HepG2 (cell line): ENCODE results near the gene CILP2. TPM values are rescaled to one million over a fixed set of nuclear protein-coding genes. Genes with fewer than 3 reads are reported as not detected.

Experiments
- ATAC-seq: fragments of 200-7000 bp; cut with Tn5 transposase; 3 replicates; pipeline ENCODE4 v1.9.1; 2020; ENCODE audit warnings: mild to moderate bottlenecking, moderate library complexity
- BruUV-seq: library from RNA; stranded (reverse); fragments of 400-500 nt; replicated peaks from 2 replicates; lab custom pipeline; 2021; lab: Mats Ljungman, UMichigan
- CTCF ChIA-PET: fragments of 300-600 bp; formaldehyde crosslinking; extraction: SDS; loops from one replicate; lab custom pipeline; 2021; ENCODE audit warnings: low total read pairs, inconsistent platforms, low intra/inter-chr PET ratio; lab: Yijun Ruan, JAX
- POLR2A ChIA-PET: fragments of 350-600 bp; sonication (Branson Sonifier 250); formaldehyde crosslinking; loops from one replicate; lab custom pipeline; 2020; ENCODE audit warnings: antibody characterized with exemption, inconsistent platforms; lab: Yijun Ruan, JAX
- DNase-seq: peaks from one replicate; pipeline ENCODE4 v3.0.0-alpha.2; 2015; ENCODE audit warnings: low spot score
- FAIRE-seq: peaks from 3 replicates; lab custom pipeline; 2011; peaks lifted over from hg19 to GRCh38; lab: Jason Lieb, UNC
- H2AFZ ChIP-seq: one replicate; pipeline ENCODE4 v1.6.1; 2011; ENCODE audit warnings: low read length, inconsistent platforms
- H3K27ac ChIP-seq: fragments of 300-600 bp; 3 replicates; pipeline ENCODE4 v1.8.0; 2011; ENCODE audit warnings: mixed run types, mild to moderate bottlenecking, mixed read lengths, low read length, inconsistent platforms; ENCODE audit not compliant: insufficient read depth; ENCODE audit errors: extremely low read length
- H3K27me3 ChIP-seq, 2 experiments: fragments of 200-600 bp in 1 of 2; 2 replicates in 1 of 2; 3 replicates in 1 of 2; pipeline versions ENCODE4 v1.6.0 to v1.8.0; 2011; ENCODE audit warnings: low read length in 2 of 2, mild to moderate bottlenecking in 2 of 2, moderate library complexity in 2 of 2, inconsistent platforms in 1 of 2; ENCODE audit not compliant: insufficient read depth in 2 of 2, control insufficient read depth in 1 of 2
- H3K36me3 ChIP-seq, 2 experiments: fragments of 200-600 bp in 1 of 2; replicated peaks in 1 of 2; 2 replicates in 1 of 2; 3 replicates in 1 of 2; pipeline versions ENCODE4 v1.5.1 to v1.8.0; 2011; ENCODE audit warnings: low read length in 2 of 2, inconsistent platforms in 1 of 2; ENCODE audit not compliant: insufficient read depth in 2 of 2, control insufficient read depth in 1 of 2
- H3K4me1 ChIP-seq: 2 replicates; pipeline ENCODE4 v1.5.1; 2012; ENCODE audit warnings: low read length, inconsistent platforms; ENCODE audit not compliant: insufficient read depth
- H3K4me2 ChIP-seq: 2 replicates; pipeline ENCODE4 v1.6.0; 2011; ENCODE audit warnings: low read depth, low read length, inconsistent platforms
- H3K4me3 ChIP-seq, 3 experiments: fragments of 200-600 bp in 1 of 3; sonication (generic), shearing (Covaris generic) in 1 of 3; replicated peaks in 1 of 3; 2 replicates each; pipeline ENCODE4 v1.5.1; 2011 to 2016; ENCODE audit warnings: low read length in 3 of 3, inconsistent platforms in 2 of 3, low read depth in 2 of 3, mild to moderate bottlenecking in 2 of 3, control low read depth in 1 of 3, mixed read lengths in 1 of 3; ENCODE audit not compliant: insufficient read depth in 1 of 3
- H3K79me2 ChIP-seq: one replicate; pipeline ENCODE4 v1.6.1; 2011; ENCODE audit warnings: low read length, inconsistent platforms; ENCODE audit not compliant: insufficient read depth
- H3K9ac ChIP-seq: 2 replicates; pipeline ENCODE4 v1.6.0; 2011; ENCODE audit warnings: mild to moderate bottlenecking, low read depth, low read length, inconsistent platforms; ENCODE audit not compliant: insufficient read depth
- H3K9me3 ChIP-seq: 2 replicates; pipeline ENCODE4 v1.5.1; 2012; ENCODE audit warnings: mild to moderate bottlenecking, low read length
- H4K20me1 ChIP-seq: 2 replicates; pipeline ENCODE4 v1.6.0; 2011; ENCODE audit warnings: inconsistent platforms, mild to moderate bottlenecking, low read length, moderate library complexity; ENCODE audit not compliant: insufficient read depth
- ETV6 ChIP-seq: sonication (generic); formaldehyde crosslinking; conservative IDR thresholded peaks from 2 replicates; pipeline ENCODE4 v1.4.0; 2020; ENCODE audit warnings: missing genetic modification reagents
- FLYWCH1 ChIP-seq: sonication (generic); formaldehyde crosslinking; IDR thresholded peaks from 2 replicates; pipeline ENCODE4 v1.8.1; 2023; ENCODE audit warnings: mild to moderate bottlenecking, missing genetic modification reagents
- MATR3 ChIP-seq: sonication (generic); formaldehyde crosslinking; IDR thresholded peaks from 2 replicates; pipeline ENCODE4 v1.4.0; 2020; ENCODE audit warnings: missing genetic modification reagents
- PRMT3 ChIP-seq: sonication (generic); formaldehyde crosslinking; IDR thresholded peaks from 2 replicates; pipeline ENCODE4 v1.8.1; 2022; ENCODE audit warnings: low read depth, mild to moderate bottlenecking, moderate library complexity, missing genetic modification reagents, borderline replicate concordance
- PRPF4 ChIP-seq: fragments of 200-400 bp; formaldehyde crosslinking; IDR thresholded peaks from 2 replicates; pipeline ENCODE4 v1.6.1; 2016; ENCODE audit warnings: low read length, low read depth; ENCODE audit not compliant: poor library complexity, severe bottlenecking
- RBFOX2 ChIP-seq: fragments of 200-400 bp; formaldehyde crosslinking; IDR thresholded peaks from 2 replicates; pipeline ENCODE4 v1.6.1; 2017; ENCODE audit warnings: low read depth, mild to moderate bottlenecking, low read length
- RBM39 ChIP-seq: fragments of 200-400 bp; formaldehyde crosslinking; IDR thresholded peaks from one replicate; pipeline ENCODE4 v1.6.1; 2018; ENCODE audit warnings: antibody characterized with exemption, mild to moderate bottlenecking, low read depth, low read length; ENCODE audit not compliant: poor library complexity, severe bottlenecking
- ZNF431 ChIP-seq: sonication (generic); formaldehyde crosslinking; IDR thresholded peaks from 2 replicates; pipeline ENCODE4 v1.9.0; 2022; ENCODE audit warnings: missing genetic modification reagents, low read depth, mild to moderate bottlenecking, borderline replicate concordance
- ZNF468 ChIP-seq: sonication (generic); formaldehyde crosslinking; IDR thresholded peaks from 2 replicates; pipeline ENCODE4 v1.8.0; 2022; ENCODE audit warnings: mild to moderate bottlenecking, moderate library complexity, missing genetic modification reagents
- ZNF589 ChIP-seq: sonication (generic); formaldehyde crosslinking; conservative IDR thresholded peaks from 2 replicates; pipeline ENCODE4 v1.8.0; 2022; ENCODE audit warnings: mild to moderate bottlenecking, moderate library complexity, missing genetic modification reagents
- ZNF766 ChIP-seq: sonication (generic); formaldehyde crosslinking; IDR thresholded peaks from 2 replicates; pipeline ENCODE4 v1.5.0; 2020; ENCODE audit warnings: missing genetic modification reagents, borderline replicate concordance
- ZNF891 ChIP-seq: sonication (generic); formaldehyde crosslinking; IDR thresholded peaks from 2 replicates; pipeline ENCODE4 v1.5.0; 2020; ENCODE audit warnings: mild to moderate bottlenecking, missing genetic modification reagents
- WGBS: methylation state at CpG from one replicate; pipeline ENCODE4 v1.1.6; 2017; ENCODE audit warnings: low lambda C conversion rate; 5-methylcytosine and 5-hydroxymethylcytosine counted together
- in situ Hi-C: cut with HindIII; loops from 2 replicates; pipeline ENCODE4 v1.10.0; 2017; ENCODE audit warnings: low pct_unique_long_range_greater_than_20kb; ENCODE audit not compliant: extremely low pct_ligation_motif_present
- intact Hi-C: fragments of 100-400 bp; cut with micrococcal nuclease; formaldehyde crosslinking; loops from one replicate; pipeline ENCODE4 v1.10.0; 2022; ENCODE audit not compliant: unreplicated experiment
- polyA plus RNA-seq, 8 experiments: library from polyadenylated mRNA; depleted of rRNA in 3 of 8; stranded (reverse) in 7 of 8; unstranded in 1 of 8; fragments of >200 nt; fragmentation: Illumina TruSeq in 4 of 8; extraction: Trizol in 4 of 8; gene quantifications; 2 replicates each; pipeline versions ENCODE4 v1.2.1 to v1.2.3, GENCODE V29; 2011 to 2016; ENCODE audit warnings: low read depth in 4 of 8, missing spikeins in 1 of 8, mixed read lengths in 1 of 8; ENCODE audit not compliant: insufficient read depth in 1 of 8
- total RNA-seq, 5 experiments: library from RNA; depleted of rRNA; stranded (reverse); fragments of >200 nt; fragmentation: Illumina TruSeq; extraction: Trizol; gene quantifications; 2 replicates each; pipeline ENCODE4 v1.2.3, GENCODE V29; 2016; ENCODE audit warnings: low read depth in 1 of 5
- TF ChIP-seq, protein P1 (sequence below): sonication (generic); formaldehyde crosslinking; IDR thresholded peaks from 2 replicates; pipeline ENCODE4 v1.4.0; 2020; ENCODE audit warnings: mild to moderate bottlenecking, low read depth, missing genetic modification reagents
- TF ChIP-seq, protein P2 (sequence below): sonication (generic); formaldehyde crosslinking; IDR thresholded peaks from 2 replicates; pipeline ENCODE4 v1.4.0; 2020; ENCODE audit warnings: mild to moderate bottlenecking, missing genetic modification reagents, borderline replicate concordance

The CILP2 gene
- total and polyA plus RNA-seq, 2 of the 13 experiments (the other 11 are each of a cell fraction or from before 2014, with no cell fraction given): 0.09 to 0.37 TPM

DNA sequence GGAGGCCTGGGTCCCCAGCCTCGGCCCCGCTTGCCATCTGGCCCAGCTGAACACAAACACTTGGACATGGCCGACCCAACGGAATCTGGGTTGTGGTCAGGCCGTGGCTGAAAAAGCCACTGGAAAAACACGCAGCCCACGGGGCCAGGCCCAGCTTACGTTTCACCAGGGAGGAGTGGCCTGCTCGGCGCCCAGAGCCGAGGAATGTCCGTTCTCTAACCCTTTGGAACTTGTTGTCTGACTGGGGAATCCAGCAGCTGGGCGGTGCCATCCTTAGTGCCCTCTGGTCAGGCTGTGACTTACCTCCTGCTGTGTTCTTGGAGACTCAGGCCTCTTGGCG is 13.8 kb downstream of the CILP2 start:
- Histone ChIP-seq H3K79me2 (no peaks in the 10 kb centered on the region), H3K9me3 (no peaks in the 10 kb centered on the region), H3K4me3 (no peak overlapping the region), H3K4me1 (no peaks in the 10 kb centered on the region), H3K9ac (no peak overlapping the region), H3K27me3 (peaks cover 4 to 50% of the 10 kb centered on the region in 2 experiments; a peak in 4 of 5 replicates), H4K20me1 (no peaks in the 10 kb centered on the region), H3K27ac (no peak overlapping the region), H3K36me3 (no peaks in the 10 kb centered on the region), H2AFZ (no peak overlapping the region), H3K4me2 (no peak overlapping the region)
- ATAC-seq (no peak), FAIRE-seq (no peak), DNase-seq (no peak)
- no TSS peak for BruUV-seq
- 10% methylated on average over 4 of the region's 14 CpGs for WGBS
- TF ChIP-seq PRMT3 (CRISPR knock-in tag) (no peak), MATR3 (CRISPR knock-in tag) (no peak), ZNF891 (CRISPR knock-in tag) (no peak), ZNF468 (CRISPR knock-in tag) (no peak), ZNF589 (CRISPR knock-in tag) (no peak), ZNF766 (CRISPR knock-in tag) (no peak), PRPF4 (no peak), ZNF431 (CRISPR knock-in tag) (no peak), ETV6 (CRISPR knock-in tag) (no peak), RBM39 (no peak), RBFOX2 (no peak), FLYWCH1 (CRISPR knock-in tag) (no peak)
- TF ChIP-seq, protein P1, sequence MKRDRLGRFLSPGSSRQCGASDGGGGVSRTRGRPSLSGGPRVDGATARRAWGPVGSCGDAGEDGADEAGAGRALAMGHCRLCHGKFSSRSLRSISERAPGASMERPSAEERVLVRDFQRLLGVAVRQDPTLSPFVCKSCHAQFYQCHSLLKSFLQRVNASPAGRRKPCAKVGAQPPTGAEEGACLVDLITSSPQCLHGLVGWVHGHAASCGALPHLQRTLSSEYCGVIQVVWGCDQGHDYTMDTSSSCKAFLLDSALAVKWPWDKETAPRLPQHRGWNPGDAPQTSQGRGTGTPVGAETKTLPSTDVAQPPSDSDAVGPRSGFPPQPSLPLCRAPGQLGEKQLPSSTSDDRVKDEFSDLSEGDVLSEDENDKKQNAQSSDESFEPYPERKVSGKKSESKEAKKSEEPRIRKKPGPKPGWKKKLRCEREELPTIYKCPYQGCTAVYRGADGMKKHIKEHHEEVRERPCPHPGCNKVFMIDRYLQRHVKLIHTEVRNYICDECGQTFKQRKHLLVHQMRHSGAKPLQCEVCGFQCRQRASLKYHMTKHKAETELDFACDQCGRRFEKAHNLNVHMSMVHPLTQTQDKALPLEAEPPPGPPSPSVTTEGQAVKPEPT (CRISPR knock-in tag): no peak
- TF ChIP-seq, protein P2, sequence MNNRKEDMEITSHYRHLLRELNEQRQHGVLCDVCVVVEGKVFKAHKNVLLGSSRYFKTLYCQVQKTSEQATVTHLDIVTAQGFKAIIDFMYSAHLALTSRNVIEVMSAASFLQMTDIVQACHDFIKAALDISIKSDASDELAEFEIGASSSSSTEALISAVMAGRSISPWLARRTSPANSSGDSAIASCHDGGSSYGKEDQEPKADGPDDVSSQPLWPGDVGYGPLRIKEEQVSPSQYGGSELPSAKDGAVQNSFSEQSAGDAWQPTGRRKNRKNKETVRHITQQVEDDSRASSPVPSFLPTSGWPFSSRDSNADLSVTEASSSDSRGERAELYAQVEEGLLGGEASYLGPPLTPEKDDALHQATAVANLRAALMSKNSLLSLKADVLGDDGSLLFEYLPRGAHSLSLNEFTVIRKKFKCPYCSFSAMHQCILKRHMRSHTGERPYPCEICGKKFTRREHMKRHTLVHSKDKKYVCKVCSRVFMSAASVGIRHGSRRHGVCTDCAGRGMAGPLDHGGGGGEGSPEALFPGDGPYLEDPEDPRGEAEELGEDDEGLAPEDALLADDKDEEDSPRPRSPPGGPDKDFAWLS: no peak
- POLR2A ChIA-PET: no interaction called here
- intact Hi-C loops: no loop called here
- CTCF ChIA-PET: no interaction called here
- in situ Hi-C loops: loop anchor here (25.0 kb wide), 1 partner anchor 1010 kb away; the partner anchor contains the start of gene ZNF737
